Gastrocnemius medialis (tissue), 4 donors: ENCODE results near the gene HPCAL1.

Source experiments
- CTCF ChIP-seq, 5 experiments: fragments of 450-650 bp in 3 of 5; fragments of 200-600 bp in 2 of 5; sonication (generic) in 2 of 5; IDR thresholded peaks in 4 of 5; conservative IDR thresholded peaks in 1 of 5; 1 replicate in 4 of 5; 2 replicates in 1 of 5; pipeline ENCODE4 v1.5.1; 2016 to 2019; ENCODE audit warnings: antibody characterized with exemption in 5 of 5, mild to moderate bottlenecking in 3 of 5, moderate library complexity in 3 of 5
- POLR2A ChIP-seq, 2 donors: fragments of 450-650 bp; IDR thresholded peaks; one replicate each; pipeline ENCODE4 v1.6.1; 2017; ENCODE audit warnings: antibody characterized with exemption in 2 of 2, mild to moderate bottlenecking in 2 of 2, moderate library complexity in 2 of 2

DNA sequence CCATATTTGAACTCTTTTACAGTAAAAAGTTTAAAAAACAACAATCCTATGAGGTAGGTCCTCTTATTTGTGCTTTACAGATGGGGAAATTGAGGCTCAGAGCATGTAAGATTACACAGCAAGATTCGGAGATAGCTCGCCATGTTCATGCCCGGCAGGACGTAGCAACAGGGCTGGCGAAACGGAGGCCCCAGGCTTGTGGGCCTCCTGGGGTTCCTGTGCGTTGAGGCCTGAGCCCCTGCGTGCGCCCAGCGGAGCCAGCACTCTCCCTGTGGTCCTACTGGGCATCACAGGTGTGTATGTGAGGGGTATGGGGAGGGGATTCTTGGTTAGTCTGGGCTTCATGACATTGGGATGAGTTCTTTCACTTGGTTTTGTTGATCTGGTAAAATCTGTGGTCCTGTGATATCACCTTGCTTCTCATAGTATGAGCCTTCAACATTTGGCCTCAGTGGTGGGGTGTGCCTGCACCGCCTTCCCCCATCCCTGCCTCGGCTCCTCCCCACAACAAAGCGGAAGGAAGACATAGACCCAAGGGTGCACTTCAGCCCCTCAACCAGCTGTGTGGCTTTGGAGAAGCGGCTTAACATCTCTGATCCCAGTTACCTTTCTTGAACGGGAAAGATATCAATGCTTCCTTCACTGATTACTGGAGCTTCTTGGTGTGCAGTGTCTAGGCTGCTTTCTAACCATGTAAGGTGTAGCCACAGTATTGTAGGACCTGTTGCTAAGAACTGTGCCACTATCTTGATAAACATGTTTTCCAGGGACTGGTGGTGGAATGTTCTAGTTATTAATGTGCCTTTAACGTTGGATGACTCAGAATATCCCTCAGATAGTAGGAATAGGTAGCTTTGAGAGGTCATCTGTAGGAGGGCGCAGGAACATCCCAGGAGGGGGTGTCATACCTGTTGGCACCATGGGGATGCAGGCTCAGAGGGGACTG is 37.2 kb downstream of the HPCAL1 start:
- no peak for TF ChIP-seq CTCF (IDR thresholded peaks at IDR 0.05 in 4 of 5, conservative IDR thresholded peaks at IDR 0.05 in 1 of 5)
- no peak for TF ChIP-seq POLR2A (IDR thresholded peaks at IDR 0.05)
